Measurements from ENCODE around the gene SNX3.
"Not testable (repeated sequence)": the region's sequence is repeated elsewhere in the genome, so short reads cannot be mapped to it uniquely, and the experiment has no call there.

Gene SNX3

DNA sequence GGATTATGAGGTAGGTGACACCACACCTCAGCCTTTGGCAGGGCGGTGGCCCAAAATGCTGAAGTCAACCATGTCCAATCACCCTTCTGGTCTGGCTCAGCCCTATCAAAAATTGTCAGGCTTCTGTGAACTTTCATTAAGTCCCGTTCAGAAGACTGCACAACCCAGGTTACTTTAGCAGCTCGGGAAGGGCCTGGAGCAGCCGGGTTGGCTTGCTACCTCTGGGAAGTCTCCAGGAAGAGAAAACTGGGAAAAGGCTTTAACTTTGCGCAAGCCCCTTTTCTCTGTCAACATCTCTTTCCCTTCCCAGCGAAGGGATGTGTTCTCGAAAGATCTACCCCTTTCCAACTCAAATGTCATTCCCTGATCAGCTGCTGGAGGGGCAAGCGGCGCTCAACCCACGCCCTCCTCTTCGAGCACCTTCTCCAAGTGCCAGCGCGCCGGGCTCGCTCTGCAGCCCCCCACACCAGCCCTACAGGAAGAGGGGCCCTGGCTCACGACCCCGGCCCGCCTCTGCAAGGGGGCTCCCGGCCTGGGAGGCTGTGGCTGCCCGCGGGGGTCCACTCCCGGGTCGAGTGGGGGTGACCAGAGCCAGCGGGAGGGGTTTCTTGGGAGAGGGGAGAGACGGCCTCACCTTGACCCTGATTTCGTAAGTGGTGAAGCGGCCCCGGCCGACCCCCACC lies 573 bp downstream of the SNX3 start:
- DNase-seq (ENCODE audit: low spot score): peak; percentile 22

DNA sequence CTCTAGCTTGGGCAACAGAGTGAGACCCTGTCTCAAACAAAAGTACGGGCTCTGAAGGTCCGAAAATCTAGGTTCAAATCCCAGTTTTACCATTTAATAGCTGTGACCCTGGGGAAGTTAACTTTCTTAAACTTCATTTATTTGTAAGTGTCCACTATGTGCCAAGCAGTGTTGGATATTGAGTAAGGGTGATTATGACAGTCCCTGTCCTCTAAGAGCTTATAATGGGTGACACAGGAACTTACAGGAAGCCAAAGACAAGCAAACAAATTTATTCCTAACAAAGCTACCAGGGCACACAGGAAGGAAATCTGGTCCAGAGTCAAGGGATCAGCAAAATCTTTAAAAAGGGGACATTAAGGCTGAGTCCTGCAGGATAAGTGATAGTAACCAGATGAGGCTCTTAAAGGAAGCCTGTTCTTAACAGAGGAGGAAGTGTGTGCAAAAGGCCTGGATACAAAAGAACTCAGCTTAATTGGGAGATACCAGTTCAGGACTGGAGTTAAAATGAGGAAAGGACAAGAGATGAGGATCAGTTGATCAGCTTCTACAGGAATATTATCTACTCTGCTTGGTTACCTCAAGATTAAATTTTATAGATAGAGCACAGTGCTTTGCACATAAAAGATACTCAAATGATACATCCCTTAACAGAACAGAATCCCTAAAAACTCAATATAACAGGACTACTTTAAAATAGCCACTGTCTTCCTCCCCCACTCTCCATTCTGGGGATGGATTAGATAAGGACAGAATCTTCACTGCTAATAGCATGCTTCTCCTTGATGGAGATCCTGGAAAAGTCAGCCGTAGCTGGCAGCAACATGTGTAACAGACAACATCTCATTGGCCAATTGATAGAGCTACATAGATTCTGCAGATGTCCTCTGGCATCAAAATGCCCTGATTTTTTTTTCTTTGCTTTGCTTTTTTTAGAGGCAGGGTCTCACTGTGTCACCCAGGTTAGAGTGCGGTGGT lies 6.1 kb downstream of the SNX3 start:
- no peak for DNase-seq (ENCODE audit: low spot score)

GRCh38 chr6:108253241-108253640 lies 7.6 kb downstream of the SNX3 start:
- no peak for DNase-seq (ENCODE audit: low spot score)

DNA sequence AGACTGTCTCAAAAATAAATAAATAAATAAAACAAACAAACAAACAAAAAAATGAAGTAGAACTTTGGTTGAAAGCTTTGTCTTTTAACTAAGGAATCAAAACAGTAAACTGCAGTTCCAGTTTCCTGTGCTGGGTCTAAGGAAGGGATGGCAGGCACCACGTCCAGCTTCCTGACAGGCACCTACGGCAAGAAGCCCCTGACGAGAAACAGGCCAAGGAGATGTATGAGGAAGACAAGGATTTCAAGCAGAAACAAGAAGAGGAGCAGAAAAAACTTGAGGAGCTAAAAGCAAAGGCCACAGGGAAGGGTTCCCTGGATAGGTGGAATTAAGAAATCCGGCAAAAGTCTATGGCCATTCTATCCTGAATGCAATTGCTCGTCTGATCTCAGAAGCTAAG lies 8.8 kb downstream of the SNX3 start:
- DNase-seq (ENCODE audit: low spot score): no peak

- DNase-seq (ENCODE audit: low spot score): no peak
These were observed 9.6 kb downstream of the SNX3 start for GRCh38 chr6:108251252-108251651.

DNA sequence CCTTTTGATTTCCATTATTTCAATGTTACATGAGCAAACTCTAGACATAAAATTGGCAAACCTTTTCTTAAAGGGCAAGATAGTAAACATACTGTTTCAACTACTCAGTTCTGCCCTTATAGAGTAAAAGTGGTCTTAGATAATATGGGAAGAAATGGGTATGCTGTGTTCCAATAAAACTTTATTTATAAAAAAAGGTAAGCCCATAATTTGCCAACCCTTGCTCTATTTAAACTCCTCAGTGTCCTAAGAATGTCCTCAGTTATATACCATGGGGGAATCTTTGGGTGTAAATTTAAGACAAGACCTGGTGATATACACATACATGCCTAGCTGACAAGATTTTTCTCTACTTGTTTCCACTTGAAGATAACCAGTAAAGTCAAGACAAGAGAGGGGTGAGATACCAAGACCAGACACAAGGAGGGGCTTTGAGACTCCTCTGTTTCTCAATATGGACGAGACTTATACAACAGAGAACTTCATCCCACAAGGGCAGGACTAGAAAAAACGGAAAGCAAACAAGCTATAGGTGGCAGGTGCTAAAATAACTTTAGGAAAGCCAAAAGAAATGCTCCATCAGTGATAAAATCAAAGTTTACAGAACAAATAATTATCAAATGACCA lies 10.5 kb downstream of the SNX3 start:
- DNase-seq (ENCODE audit: low spot score): no peak

GRCh38 chr6:108247965-108248536 lies 12.8 kb downstream of the SNX3 start:
- no peak for DNase-seq (ENCODE audit: low spot score)

- DNase-seq (ENCODE audit: low spot score): not testable (repeated sequence)
These were observed 15.7 kb downstream of the SNX3 start for GRCh38 chr6:108245095-108245494.

GRCh38 chr6:108243836-108244235 lies 17.0 kb downstream of the SNX3 start:
- no peak for DNase-seq (ENCODE audit: low spot score)

GRCh38 chr6:108242721-108243120 lies 18.1 kb downstream of the SNX3 start:
- no peak for DNase-seq (ENCODE audit: low spot score)

GRCh38 chr6:108242259-108242658 lies 18.6 kb downstream of the SNX3 start:
- no peak for DNase-seq (ENCODE audit: low spot score)

DNA sequence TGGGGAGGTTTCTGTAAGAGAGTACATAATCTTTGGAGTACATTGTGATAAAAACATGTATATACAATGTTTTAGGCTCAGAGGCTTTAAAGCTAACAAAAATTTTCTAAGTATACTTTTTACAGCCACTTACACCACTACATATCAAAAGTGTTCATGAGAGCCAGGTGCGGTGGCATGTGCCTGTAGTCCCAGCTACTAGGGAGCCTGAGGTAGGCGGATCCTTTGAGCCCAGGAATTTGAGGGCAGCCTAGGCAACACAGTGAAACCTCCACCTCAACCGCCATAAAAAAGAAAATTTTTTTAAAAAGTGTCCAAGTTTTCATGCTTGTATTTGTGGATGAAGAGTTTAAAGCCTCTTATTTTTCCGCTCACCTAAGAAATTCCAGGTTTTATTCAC lies 22.5 kb downstream of the SNX3 start:
- DNase-seq (ENCODE audit: low spot score): no peak

- DNase-seq (ENCODE audit: low spot score): no peak
These were observed 24.0 kb downstream of the SNX3 start for GRCh38 chr6:108236791-108237190.

GRCh38 chr6:108235127-108235526 lies 25.7 kb downstream of the SNX3 start:
- no peak for DNase-seq (ENCODE audit: low spot score)

DNA sequence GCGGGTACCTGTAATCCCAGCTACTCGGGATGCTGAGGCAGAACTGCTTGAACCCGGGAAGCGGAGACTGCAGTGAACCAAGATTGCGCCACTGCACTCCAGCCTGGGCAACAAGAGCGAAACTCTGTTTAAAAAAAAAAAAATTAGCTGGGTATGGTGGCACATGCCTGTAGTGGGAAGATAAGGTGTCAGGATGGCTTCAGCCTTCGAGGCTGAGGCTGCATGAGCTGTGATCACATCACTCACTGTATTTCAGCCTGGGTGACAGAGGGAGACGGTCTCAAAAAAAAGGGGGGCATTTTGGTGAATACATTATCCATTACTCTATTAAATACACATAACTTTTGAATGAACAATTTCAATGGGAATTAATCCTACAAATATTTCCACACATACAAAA lies 32.4 kb downstream of the SNX3 start:
- no peak for DNase-seq (ENCODE audit: low spot score)

GRCh38 chr6:108227290-108227689 lies 33.5 kb downstream of the SNX3 start:
- no peak for DNase-seq (ENCODE audit: low spot score)

DNA sequence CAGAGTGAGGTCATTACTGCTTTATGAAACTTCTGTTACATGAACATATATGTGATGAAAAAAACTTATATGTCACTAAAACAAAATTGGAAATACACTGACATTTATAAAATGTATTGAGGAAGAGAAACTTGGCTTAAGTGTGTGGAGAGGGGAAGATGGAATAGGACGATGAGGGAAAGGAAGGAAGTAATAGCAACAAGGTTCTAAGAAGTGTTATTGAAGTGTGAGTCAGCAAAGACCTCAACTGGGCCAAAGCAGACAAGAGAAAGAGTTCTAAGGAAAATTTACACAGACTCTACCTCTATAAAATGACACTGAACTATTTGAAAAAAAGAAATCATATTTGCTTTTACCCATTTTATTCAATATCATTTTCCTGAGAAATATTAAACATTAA lies 38.3 kb downstream of the SNX3 start:
- no peak for DNase-seq (ENCODE audit: low spot score)

GRCh38 chr6:108222064-108222463 lies 38.8 kb downstream of the SNX3 start:
- peak; percentile 4 for DNase-seq (ENCODE audit: low spot score)

GRCh38 chr6:108211671-108212070 lies 49.2 kb downstream of the SNX3 start:
- DNase-seq (ENCODE audit: low spot score): no peak

- no peak for DNase-seq (ENCODE audit: low spot score)
These were observed 50.3 kb downstream of the SNX3 start for GRCh38 chr6:108210556-108210955.

- no peak for DNase-seq (ENCODE audit: low spot score)
These were observed 51.1 kb downstream of the SNX3 start for GRCh38 chr6:108209738-108210137.

DNA sequence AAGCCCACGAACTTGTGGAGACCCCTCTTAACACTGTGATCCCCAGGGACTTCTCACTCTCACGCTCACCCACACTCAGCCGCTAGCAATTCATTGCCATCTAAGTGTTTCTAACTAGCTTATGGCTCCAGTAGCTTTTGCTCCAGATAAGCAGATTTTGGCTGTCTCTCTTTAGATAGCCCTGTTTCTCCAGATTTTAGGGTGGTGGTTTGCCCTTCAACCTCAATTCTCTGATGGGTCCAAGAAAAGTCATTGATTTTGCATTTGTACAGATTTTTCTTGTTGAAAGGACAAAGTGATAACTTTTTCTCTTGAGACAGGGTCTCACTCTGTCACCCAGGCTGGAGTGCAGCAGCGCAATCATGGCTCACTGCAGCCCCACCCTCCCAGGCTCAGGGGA lies 53.8 kb downstream of the SNX3 start:
- no peak for DNase-seq (ENCODE audit: low spot score)

Data from activated CD4-positive, alpha-beta T cell treated with anti-CD3 and anti-CD28 coated beads, Interleukin-2, Interleukin-4, amounts not matched to agents 100 ng/mL and 50 ng/mL, durations not matched to agents 16 hours and 8 hours (primary cell).